Keratinocyte (primary cell): ENCODE data around the gene NPSR1. TPM values are rescaled to one million over a fixed set of nuclear protein-coding genes. Genes with fewer than 3 reads are reported as not detected.

Experiments used
- DNase-seq: peaks from one replicate; pipeline ENCODE4 v3.0.0-alpha.2; 2011; ENCODE audit warnings: low read depth, missing footprints, low spot score
- FAIRE-seq: peaks from 2 replicates; lab custom pipeline; 2011; peaks lifted over from hg19 to GRCh38; lab: Jason Lieb, UNC
- H2AFZ ChIP-seq: 2 replicates; pipeline ENCODE4 v1.6.0; 2012; ENCODE audit warnings: low read length, control low read depth, inconsistent platforms; ENCODE audit not compliant: control insufficient read depth
- H3K27ac ChIP-seq: 2 replicates; pipeline ENCODE4 v1.5.1; 2011; ENCODE audit warnings: low read length; ENCODE audit not compliant: control insufficient read depth, insufficient read depth
- H3K27me3 ChIP-seq: 3 replicates; pipeline ENCODE4 v1.6.0; 2011; ENCODE audit warnings: low read length; ENCODE audit not compliant: control insufficient read depth, insufficient read depth; ENCODE audit errors: extremely low read depth
- H3K36me3 ChIP-seq, 2 experiments: 2 replicates in 1 of 2; 3 replicates in 1 of 2; pipeline ENCODE4 v1.5.1; 2011; ENCODE audit warnings: low read length in 2 of 2, mild to moderate bottlenecking in 1 of 2; ENCODE audit not compliant: control insufficient read depth in 2 of 2, insufficient read depth in 2 of 2; ENCODE audit errors: extremely low read depth in 1 of 2
- H3K4me1 ChIP-seq: 3 replicates; pipeline ENCODE4 v1.5.1; 2011; ENCODE audit warnings: low read length; ENCODE audit not compliant: control insufficient read depth, insufficient read depth; ENCODE audit errors: extremely low read depth
- H3K4me2 ChIP-seq: 3 replicates; pipeline ENCODE4 v1.6.0; 2011; ENCODE audit warnings: low read depth, low read length; ENCODE audit not compliant: control insufficient read depth, insufficient read depth; ENCODE audit errors: extremely low read depth
- H3K4me3 ChIP-seq, 3 experiments: fragments of 200-600 bp in 1 of 3; sonication (generic) in 1 of 3; 2 replicates in 2 of 3; 3 replicates in 1 of 3; pipeline ENCODE4 v1.5.1; 2011 to 2016; ENCODE audit warnings: low read length in 3 of 3, mild to moderate bottlenecking in 3 of 3, control low read depth in 2 of 3, inconsistent platforms in 1 of 3, low read depth in 1 of 3, mixed read lengths in 1 of 3, mixed run types in 1 of 3, moderate library complexity in 1 of 3; ENCODE audit not compliant: control insufficient read depth in 2 of 3, insufficient read depth in 2 of 3; ENCODE audit errors: extremely low read depth in 1 of 3
- H3K79me2 ChIP-seq: 2 replicates; pipeline ENCODE4 v1.6.0; 2012; ENCODE audit warnings: low read length; ENCODE audit not compliant: control insufficient read depth, insufficient read depth
- H3K9ac ChIP-seq: 3 replicates; pipeline ENCODE4 v1.6.0; 2011; ENCODE audit warnings: low read length; ENCODE audit not compliant: control insufficient read depth, insufficient read depth; ENCODE audit errors: extremely low read depth
- H3K9me1 ChIP-seq: 3 replicates; pipeline ENCODE4 v1.6.0; 2011; ENCODE audit warnings: low read length; ENCODE audit not compliant: control insufficient read depth, insufficient read depth; ENCODE audit errors: extremely low read depth
- H3K9me3 ChIP-seq: 2 replicates; pipeline ENCODE4 v1.5.1; 2012; ENCODE audit warnings: low read depth, low read length; ENCODE audit not compliant: control insufficient read depth
- H4K20me1 ChIP-seq: 3 replicates; pipeline ENCODE4 v1.6.0; 2011; ENCODE audit warnings: low read length; ENCODE audit not compliant: control insufficient read depth, insufficient read depth; ENCODE audit errors: extremely low read depth
- EZH2 ChIP-seq: IDR thresholded peaks from one replicate; pipeline ENCODE4 v1.6.1; 2012; ENCODE audit warnings: inconsistent platforms, mild to moderate bottlenecking, low read length, moderate library complexity
- dilution Hi-C: fragments of 300-500 bp; cut with MboI; formaldehyde crosslinking; loops from one replicate; pipeline ENCODE4 v1.7.0; 2020; ENCODE audit warnings: low sequenced_read_pairs; ENCODE audit not compliant: extremely low pct_ligation_motif_present
- polyA plus RNA-seq, 5 experiments: library from polyadenylated mRNA; depleted of rRNA in 3 of 5; stranded (reverse) in 3 of 5; stranded (forward) in 1 of 5; unstranded in 1 of 5; fragments of >200 nt; gene quantifications; 1 replicate in 1 of 5; 2 replicates in 3 of 5; 3 replicates in 1 of 5; pipeline versions ENCODE4 v1.2.1 to v1.2.3, GENCODE V29; 2011 to 2012; ENCODE audit warnings: missing spikeins in 2 of 5, low read depth in 1 of 5, low replicate concordance in 1 of 5
- TF ChIP-seq, protein P1 (sequence below), 3 experiments: IDR thresholded peaks in 1 of 3; conservative IDR thresholded peaks in 1 of 3; optimal IDR thresholded peaks in 1 of 3; 2 replicates in 2 of 3; 3 replicates in 1 of 3; pipeline versions ENCODE3 to v1.5.1; 2011; ENCODE audit warnings: low read length in 3 of 3, mild to moderate bottlenecking in 3 of 3, moderate library complexity in 2 of 3, control low read depth in 1 of 3, inconsistent platforms in 1 of 3; ENCODE audit not compliant: insufficient read depth in 2 of 3; ENCODE audit errors: extremely low read depth in 1 of 3

Gene NPSR1
- polyA plus RNA-seq, 1 donor (not counting 4 experiments of a cell fraction or from before 2014, with no cell fraction given): not detected

DNA sequence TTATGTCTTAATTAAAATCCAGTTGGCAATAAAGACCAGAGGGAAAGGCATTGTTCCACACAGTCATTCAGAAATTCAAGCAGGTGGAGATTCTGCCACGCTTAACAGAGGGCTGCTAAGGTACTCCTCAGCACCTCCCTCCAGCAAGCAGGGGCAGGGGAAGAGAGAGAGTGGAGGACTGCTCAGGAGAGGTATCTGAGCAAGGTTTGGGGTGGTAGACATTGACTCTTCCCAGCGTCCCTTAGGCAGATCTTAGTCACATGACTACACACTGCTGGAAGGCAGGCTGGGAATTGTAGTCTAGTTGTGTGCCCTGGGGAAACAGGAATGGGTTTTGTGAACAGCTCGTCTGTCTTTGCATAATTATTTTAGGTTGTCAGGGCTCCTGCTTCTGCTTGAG lies 181.6 kb downstream of the NPSR1 start:
- no peak overlapping the region for H3K4me2 ChIP-seq
- no peaks in the 10 kb centered on the region for H4K20me1 ChIP-seq
- H2AFZ ChIP-seq: no peak overlapping the region
- no peaks in the 10 kb centered on the region for H3K9me1 ChIP-seq
- peaks cover 4% of the 10 kb centered on the region for H3K4me1 ChIP-seq
- H3K27me3 ChIP-seq: no peaks in the 10 kb centered on the region
- H3K27ac ChIP-seq: no peak overlapping the region
- H3K4me3 ChIP-seq: no peak overlapping the region
- no peaks in the 10 kb centered on the region for H3K79me2 ChIP-seq
- TF ChIP-seq, protein P1, sequence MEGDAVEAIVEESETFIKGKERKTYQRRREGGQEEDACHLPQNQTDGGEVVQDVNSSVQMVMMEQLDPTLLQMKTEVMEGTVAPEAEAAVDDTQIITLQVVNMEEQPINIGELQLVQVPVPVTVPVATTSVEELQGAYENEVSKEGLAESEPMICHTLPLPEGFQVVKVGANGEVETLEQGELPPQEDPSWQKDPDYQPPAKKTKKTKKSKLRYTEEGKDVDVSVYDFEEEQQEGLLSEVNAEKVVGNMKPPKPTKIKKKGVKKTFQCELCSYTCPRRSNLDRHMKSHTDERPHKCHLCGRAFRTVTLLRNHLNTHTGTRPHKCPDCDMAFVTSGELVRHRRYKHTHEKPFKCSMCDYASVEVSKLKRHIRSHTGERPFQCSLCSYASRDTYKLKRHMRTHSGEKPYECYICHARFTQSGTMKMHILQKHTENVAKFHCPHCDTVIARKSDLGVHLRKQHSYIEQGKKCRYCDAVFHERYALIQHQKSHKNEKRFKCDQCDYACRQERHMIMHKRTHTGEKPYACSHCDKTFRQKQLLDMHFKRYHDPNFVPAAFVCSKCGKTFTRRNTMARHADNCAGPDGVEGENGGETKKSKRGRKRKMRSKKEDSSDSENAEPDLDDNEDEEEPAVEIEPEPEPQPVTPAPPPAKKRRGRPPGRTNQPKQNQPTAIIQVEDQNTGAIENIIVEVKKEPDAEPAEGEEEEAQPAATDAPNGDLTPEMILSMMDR (optimal IDR thresholded peaks at IDR 0.05 in 1 of 3, IDR thresholded peaks at IDR 0.05 in 1 of 3, conservative IDR thresholded peaks at IDR 0.05 in 1 of 3; ENCODE audit: extremely low read depth in 1 of 3, insufficient read depth in 2 of 3, low read length in 3 of 3): no peak
- TF ChIP-seq EZH2: no peak
- no peak for FAIRE-seq
- DNase-seq: no peak
- no peaks in the 10 kb centered on the region for H3K36me3 ChIP-seq
- H3K9me3 ChIP-seq: no peaks in the 10 kb centered on the region
- dilution Hi-C loops: no loop called here
- no peak overlapping the region for H3K9ac ChIP-seq

GRCh38 chr7:34840176-34840785 lies 182.3 kb downstream of the NPSR1 start:
- Histone ChIP-seq H3K27ac (no peak overlapping the region), H3K4me1 (peaks cover 4% of the 10 kb centered on the region), H2AFZ (no peak overlapping the region), H3K9me3 (no peaks in the 10 kb centered on the region), H4K20me1 (no peaks in the 10 kb centered on the region), H3K36me3 (no peaks in the 10 kb centered on the region), H3K79me2 (no peaks in the 10 kb centered on the region), H3K9ac (no peak overlapping the region), H3K4me2 (no peak overlapping the region), H3K27me3 (no peaks in the 10 kb centered on the region), H3K9me1 (no peaks in the 10 kb centered on the region), H3K4me3 (no peak overlapping the region)
- dilution Hi-C loops: no loop called here
- DNase-seq (no peak), FAIRE-seq (no peak)
- TF ChIP-seq, protein P1 (optimal IDR thresholded peaks at IDR 0.05 in 1 of 3, IDR thresholded peaks at IDR 0.05 in 1 of 3, conservative IDR thresholded peaks at IDR 0.05 in 1 of 3; ENCODE audit: extremely low read depth in 1 of 3, insufficient read depth in 2 of 3, low read length in 3 of 3): no peak
- TF ChIP-seq EZH2: no peak
